HEK293 (cell line): ENCODE data around the gene MAP3K20.
"Not testable (repeated sequence)": the region's sequence is repeated elsewhere in the genome, so short reads cannot be mapped to it uniquely, and the experiment has no call there.

Source experiments
- CTCF ChIA-PET: fragments of 350-600 bp; formaldehyde crosslinking; extraction: SDS; loops from one replicate; lab custom pipeline; 2021; ENCODE audit warnings: antibody characterized with exemption; lab: Yijun Ruan, JAX
- POLR2A ChIA-PET: fragments of 300-600 bp; formaldehyde crosslinking; extraction: SDS; loops from one replicate; lab custom pipeline; 2020; ENCODE audit warnings: antibody characterized with exemption, inconsistent platforms; lab: Yijun Ruan, JAX
- H3K27ac ChIP-seq: fragments of 200-500 bp; sonication (Bioruptor generic); 2 replicates; pipeline ENCODE4 v1.5.1; 2014; ENCODE audit warnings: low read depth, low read length, control low read depth, inconsistent platforms; ENCODE audit errors: extremely low read depth
- H3K36me3 ChIP-seq, 2 experiments: fragments of 200-500 bp in 1 of 2; sonication (Bioruptor generic) in 1 of 2; 1 replicate in 1 of 2; 2 replicates in 1 of 2; pipeline ENCODE4 v1.5.1; 2014 to 2017; ENCODE audit warnings: inconsistent platforms in 2 of 2, low read length in 2 of 2; ENCODE audit not compliant: control insufficient read depth in 2 of 2, insufficient read depth in 1 of 2
- H3K4me1 ChIP-seq: fragments of 200-500 bp; sonication (Bioruptor generic); 2 replicates; pipeline ENCODE4 v1.5.1; 2014; ENCODE audit warnings: mild to moderate bottlenecking, low read length, inconsistent platforms; ENCODE audit not compliant: control insufficient read depth, insufficient read depth
- H3K4me3 ChIP-seq: 2 replicates; pipeline ENCODE4 v1.5.1; 2011; ENCODE audit warnings: low read depth, mild to moderate bottlenecking, control low read depth, low read length, moderate library complexity
- H3K9me3 ChIP-seq: fragments of 200-500 bp; sonication (Bioruptor generic); 2 replicates; pipeline ENCODE4 v1.5.1; 2014; ENCODE audit warnings: low read depth, low read length, inconsistent platforms; ENCODE audit not compliant: control insufficient read depth, insufficient read depth
- FEZF1 ChIP-seq: fragments of 450-650 bp; formaldehyde crosslinking; IDR thresholded peaks from 2 replicates; pipeline ENCODE4 v1.5.1; 2016; ENCODE audit warnings: missing biosample characterization, missing genetic modification characterization
- GLI2 ChIP-seq: fragments of 450-650 bp; formaldehyde crosslinking; IDR thresholded peaks from 2 replicates; pipeline ENCODE4; 2017; ENCODE audit warnings: missing biosample characterization, missing genetic modification characterization, low read depth, borderline replicate concordance
- HOXA7 ChIP-seq: sonication (generic); formaldehyde crosslinking; IDR thresholded peaks from 2 replicates; pipeline ENCODE4 v1.8.1; 2022; ENCODE audit warnings: missing genetic modification reagents, borderline replicate concordance
- HOXC10 ChIP-seq: sonication (generic); formaldehyde crosslinking; IDR thresholded peaks from 2 replicates; pipeline ENCODE4 v1.8.1; 2023; ENCODE audit warnings: mild to moderate bottlenecking, missing genetic modification reagents
- KLF16 ChIP-seq: fragments of 450-650 bp; formaldehyde crosslinking; IDR thresholded peaks from 2 replicates; pipeline ENCODE4 v1.5.1; 2017; ENCODE audit warnings: missing biosample characterization, missing genetic modification characterization
- SALL2 ChIP-seq: fragments of 450-650 bp; formaldehyde crosslinking; IDR thresholded peaks from 2 replicates; pipeline ENCODE4 v1.5.0; 2017; ENCODE audit warnings: missing biosample characterization, mild to moderate bottlenecking, missing genetic modification characterization, borderline replicate concordance
- SETDB1 ChIP-seq: IDR thresholded peaks from one replicate; pipeline ENCODE4 v1.6.1; 2017; ENCODE audit warnings: mild to moderate bottlenecking, low read length, moderate library complexity, mixed read lengths; ENCODE audit not compliant: insufficient read length
- TRIM28 ChIP-seq: IDR thresholded peaks from 2 replicates; pipeline ENCODE4 v1.6.1; 2011; ENCODE audit warnings: low read length, control low read depth, borderline replicate concordance
- ZNF133 ChIP-seq: fragments of 450-650 bp; formaldehyde crosslinking; IDR thresholded peaks from 2 replicates; pipeline ENCODE4 v1.5.1; 2016; ENCODE audit warnings: missing biosample characterization, missing genetic modification characterization
- ZNF146 ChIP-seq: fragments of 450-650 bp; formaldehyde crosslinking; IDR thresholded peaks from 2 replicates; pipeline ENCODE4 v1.5.1; 2016; ENCODE audit warnings: missing biosample characterization, missing genetic modification characterization
- ZNF155 ChIP-seq: fragments of 450-650 bp; formaldehyde crosslinking; IDR thresholded peaks from 2 replicates; pipeline ENCODE4 v1.5.1; 2016; ENCODE audit warnings: missing biosample characterization, missing genetic modification characterization
- ZNF169 ChIP-seq: fragments of 450-650 bp; formaldehyde crosslinking; IDR thresholded peaks from 2 replicates; pipeline ENCODE4 v1.5.1; 2016; ENCODE audit warnings: missing biosample characterization, missing genetic modification characterization
- ZNF274 ChIP-seq, 2 experiments: fragments of 200-500 bp in 1 of 2; fragments of 450-650 bp in 1 of 2; sonication (Bioruptor generic) in 1 of 2; formaldehyde crosslinking in 1 of 2; IDR thresholded peaks; 2 replicates each; pipeline versions ENCODE4 v1.5.1 to v1.6.1; 2014 to 2016; ENCODE audit warnings: borderline replicate concordance in 1 of 2, inconsistent platforms in 1 of 2, low read length in 1 of 2, missing biosample characterization in 1 of 2, missing genetic modification characterization in 1 of 2
- ZNF341 ChIP-seq: fragments of 450-650 bp; formaldehyde crosslinking; IDR thresholded peaks from 2 replicates; pipeline ENCODE4; 2016; ENCODE audit warnings: low read depth, missing biosample characterization, missing genetic modification characterization
- ZNF580 ChIP-seq: fragments of 450-650 bp; formaldehyde crosslinking; IDR thresholded peaks from 2 replicates; pipeline ENCODE4 v1.5.1; 2016; ENCODE audit warnings: missing biosample characterization, missing genetic modification characterization
- ZNF629 ChIP-seq: fragments of 450-650 bp; formaldehyde crosslinking; IDR thresholded peaks from 2 replicates; pipeline ENCODE4 v1.5.1; 2017; ENCODE audit warnings: missing biosample characterization, missing genetic modification characterization
- ZNF776 ChIP-seq: fragments of 450-650 bp; formaldehyde crosslinking; IDR thresholded peaks from 2 replicates; pipeline ENCODE4 v1.5.0; 2017; ENCODE audit warnings: missing biosample characterization, missing genetic modification characterization, borderline replicate concordance
- ZNF777 ChIP-seq: fragments of 450-650 bp; formaldehyde crosslinking; IDR thresholded peaks from 2 replicates; pipeline ENCODE4 v1.5.1; 2017; ENCODE audit warnings: missing biosample characterization, missing genetic modification characterization, borderline replicate concordance
- ZNF792 ChIP-seq: fragments of 450-650 bp; formaldehyde crosslinking; IDR thresholded peaks from 2 replicates; pipeline ENCODE4 v1.5.1; 2016; ENCODE audit warnings: missing biosample characterization, missing genetic modification characterization
- TF ChIP-seq, protein P1 (sequence below): fragments of 450-650 bp; formaldehyde crosslinking; IDR thresholded peaks from 2 replicates; pipeline ENCODE4 v1.5.1; 2016; ENCODE audit warnings: missing biosample characterization, missing genetic modification characterization, borderline replicate concordance
- TF ChIP-seq, protein P2 (sequence below): fragments of 450-650 bp; formaldehyde crosslinking; IDR thresholded peaks from 2 replicates; pipeline ENCODE4 v1.5.1; 2017; ENCODE audit warnings: missing biosample characterization, missing genetic modification characterization
- TF ChIP-seq, protein P3 (sequence below): sonication (generic); formaldehyde crosslinking; IDR thresholded peaks from 2 replicates; pipeline ENCODE4 v1.8.1; 2022; ENCODE audit warnings: mild to moderate bottlenecking, moderate library complexity, missing genetic modification reagents

MAP3K20 gene

DNA sequence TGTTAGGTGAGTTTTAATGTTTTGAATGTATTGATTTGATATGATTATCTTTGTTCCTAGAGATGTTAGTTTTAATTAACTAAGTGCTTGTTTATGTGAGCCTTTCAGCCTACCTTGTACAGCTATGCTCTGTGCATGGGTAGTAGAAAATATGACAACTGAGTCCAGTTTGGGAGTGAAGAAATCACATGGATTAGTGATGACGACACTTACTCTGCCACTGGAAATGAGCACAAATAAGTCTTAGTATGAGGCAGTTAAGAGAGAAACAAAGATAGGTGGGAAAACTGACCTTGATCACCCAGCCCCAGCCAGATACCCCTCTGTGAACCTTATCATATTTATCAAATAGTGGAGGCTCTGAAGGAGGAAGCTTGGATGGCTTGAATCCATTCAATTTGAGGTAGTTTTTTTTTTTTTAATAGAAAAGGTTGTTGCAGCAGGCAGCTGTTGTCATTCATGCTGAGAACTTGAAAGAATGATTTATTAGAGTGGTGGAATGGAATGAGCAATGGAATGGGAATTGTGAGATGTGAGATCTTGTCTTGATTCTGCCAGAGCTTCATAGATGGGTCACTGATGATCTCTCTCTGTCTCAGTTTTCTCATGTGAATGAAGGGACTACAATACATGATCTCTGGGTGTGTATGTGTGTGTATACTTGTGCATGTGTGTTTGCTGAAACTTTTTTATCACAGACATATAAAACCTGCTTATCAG, 96.4 kb downstream of the MAP3K20 start:
- POLR2A ChIA-PET, result no interaction called here
- TF ChIP-seq ZNF274 (IDR thresholded peaks at IDR 0.05; ENCODE audit: low read length) (no peak), ZNF274 (tag by site-specific recombination; IDR thresholded peaks at IDR 0.05; ENCODE audit: borderline replicate concordance) (no peak), HOXA7 (CRISPR knock-in tag) (no peak), ZNF341 (tag by site-specific recombination) (no peak), ZNF792 (tag by site-specific recombination) (no peak), ZNF133 (no peak), FEZF1 (tag by site-specific recombination) (peak; percentile 60; the same call in 1 of the 2 replicates), KLF16 (tag by site-specific recombination) (no peak), HOXC10 (CRISPR knock-in tag) (no peak), ZNF155 (tag by site-specific recombination) (no peak), SALL2 (tag by site-specific recombination) (no peak), ZNF777 (tag by site-specific recombination) (no peak), ZNF169 (no peak)
- TF ChIP-seq, protein P1, sequence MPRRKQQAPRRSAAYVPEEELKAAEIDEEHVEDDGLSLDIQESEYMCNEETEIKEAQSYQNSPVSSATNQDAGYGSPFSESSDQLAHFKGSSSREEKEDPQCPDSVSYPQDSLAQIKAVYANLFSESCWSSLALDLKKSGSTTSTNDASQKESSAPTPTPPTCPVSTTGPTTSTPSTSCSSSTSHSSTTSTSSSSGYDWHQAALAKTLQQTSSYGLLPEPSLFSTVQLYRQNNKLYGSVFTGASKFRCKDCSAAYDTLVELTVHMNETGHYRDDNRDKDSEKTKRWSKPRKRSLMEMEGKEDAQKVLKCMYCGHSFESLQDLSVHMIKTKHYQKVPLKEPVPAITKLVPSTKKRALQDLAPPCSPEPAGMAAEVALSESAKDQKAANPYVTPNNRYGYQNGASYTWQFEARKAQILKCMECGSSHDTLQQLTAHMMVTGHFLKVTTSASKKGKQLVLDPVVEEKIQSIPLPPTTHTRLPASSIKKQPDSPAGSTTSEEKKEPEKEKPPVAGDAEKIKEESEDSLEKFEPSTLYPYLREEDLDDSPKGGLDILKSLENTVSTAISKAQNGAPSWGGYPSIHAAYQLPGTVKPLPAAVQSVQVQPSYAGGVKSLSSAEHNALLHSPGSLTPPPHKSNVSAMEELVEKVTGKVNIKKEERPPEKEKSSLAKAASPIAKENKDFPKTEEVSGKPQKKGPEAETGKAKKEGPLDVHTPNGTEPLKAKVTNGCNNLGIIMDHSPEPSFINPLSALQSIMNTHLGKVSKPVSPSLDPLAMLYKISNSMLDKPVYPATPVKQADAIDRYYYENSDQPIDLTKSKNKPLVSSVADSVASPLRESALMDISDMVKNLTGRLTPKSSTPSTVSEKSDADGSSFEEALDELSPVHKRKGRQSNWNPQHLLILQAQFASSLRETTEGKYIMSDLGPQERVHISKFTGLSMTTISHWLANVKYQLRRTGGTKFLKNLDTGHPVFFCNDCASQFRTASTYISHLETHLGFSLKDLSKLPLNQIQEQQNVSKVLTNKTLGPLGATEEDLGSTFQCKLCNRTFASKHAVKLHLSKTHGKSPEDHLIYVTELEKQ (tag by site-specific recombination), result 0 out of 2 replicates have a peak, but pooled peaks have one; percentile 23
- TF ChIP-seq, all 188 proteins: peak for 2
- CTCF ChIA-PET, result interaction anchor here (0.6 to 1.5 kb wide), 7 partner anchors 12 to 1078 kb away, joined by 3 to 7 read pairs (median 4); no protein-coding TSS in a partner anchor
- H3K36me3 ChIP-seq, result no peaks in the 10 kb centered on the region
- H3K9me3 ChIP-seq, result no peaks in the 10 kb centered on the region
- H3K4me3 ChIP-seq, result no peak overlapping the region
- peaks cover 10% of the 10 kb centered on the region; the same call in 1 of the 2 replicates for H3K4me1 ChIP-seq
- no peak overlapping the region for H3K27ac ChIP-seq

- H3K27ac ChIP-seq, H3K4me3 ChIP-seq, H3K4me1 ChIP-seq, CTCF ChIA-PET, H3K36me3 ChIP-seq, H3K9me3 ChIP-seq, POLR2A ChIA-PET: not testable (repeated sequence)
- TF ChIP-seq ZNF580 (tag by site-specific recombination), result peak; percentile 65; the same call in 1 of the 2 replicates
- TF ChIP-seq ZNF146, result peak; percentile 88
Observed at GRCh38 chr2:173174339-173174738, 98.7 kb downstream of the MAP3K20 start.

GRCh38 chr2:173175222-173175621, 99.6 kb downstream of the MAP3K20 start:
- no peaks in the 10 kb centered on the region for H3K9me3 ChIP-seq
- no peaks in the 10 kb centered on the region for H3K36me3 ChIP-seq
- no peak overlapping the region for H3K4me3 ChIP-seq
- POLR2A ChIA-PET, result no interaction called here
- peaks cover 8% of the 10 kb centered on the region; the same call in 1 of the 2 replicates for H3K4me1 ChIP-seq
- CTCF ChIA-PET, result interaction anchor here (0.5 kb wide), 1 partner anchor 35 kb away, joined by 3 read pairs; no protein-coding TSS in a partner anchor
- TF ChIP-seq ZNF777 (tag by site-specific recombination), result no peak
- TF ChIP-seq GLI2 (tag by site-specific recombination), result no peak
- TF ChIP-seq TRIM28, result peak; percentile 17; the same call in 1 of the 2 replicates
- 0 out of 2 replicates have a peak, but pooled peaks have one; percentile 13 for TF ChIP-seq ZNF629 (tag by site-specific recombination)
- peak; percentile 71 for TF ChIP-seq SETDB1
- TF ChIP-seq, protein P2, sequence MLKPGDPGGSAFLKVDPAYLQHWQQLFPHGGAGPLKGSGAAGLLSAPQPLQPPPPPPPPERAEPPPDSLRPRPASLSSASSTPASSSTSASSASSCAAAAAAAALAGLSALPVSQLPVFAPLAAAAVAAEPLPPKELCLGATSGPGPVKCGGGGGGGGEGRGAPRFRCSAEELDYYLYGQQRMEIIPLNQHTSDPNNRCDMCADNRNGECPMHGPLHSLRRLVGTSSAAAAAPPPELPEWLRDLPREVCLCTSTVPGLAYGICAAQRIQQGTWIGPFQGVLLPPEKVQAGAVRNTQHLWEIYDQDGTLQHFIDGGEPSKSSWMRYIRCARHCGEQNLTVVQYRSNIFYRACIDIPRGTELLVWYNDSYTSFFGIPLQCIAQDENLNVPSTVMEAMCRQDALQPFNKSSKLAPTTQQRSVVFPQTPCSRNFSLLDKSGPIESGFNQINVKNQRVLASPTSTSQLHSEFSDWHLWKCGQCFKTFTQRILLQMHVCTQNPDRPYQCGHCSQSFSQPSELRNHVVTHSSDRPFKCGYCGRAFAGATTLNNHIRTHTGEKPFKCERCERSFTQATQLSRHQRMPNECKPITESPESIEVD (tag by site-specific recombination), result peak; percentile 24; the same call in 1 of the 2 replicates
- TF ChIP-seq ZNF776 (tag by site-specific recombination), result no peak
- TF ChIP-seq, protein P3, sequence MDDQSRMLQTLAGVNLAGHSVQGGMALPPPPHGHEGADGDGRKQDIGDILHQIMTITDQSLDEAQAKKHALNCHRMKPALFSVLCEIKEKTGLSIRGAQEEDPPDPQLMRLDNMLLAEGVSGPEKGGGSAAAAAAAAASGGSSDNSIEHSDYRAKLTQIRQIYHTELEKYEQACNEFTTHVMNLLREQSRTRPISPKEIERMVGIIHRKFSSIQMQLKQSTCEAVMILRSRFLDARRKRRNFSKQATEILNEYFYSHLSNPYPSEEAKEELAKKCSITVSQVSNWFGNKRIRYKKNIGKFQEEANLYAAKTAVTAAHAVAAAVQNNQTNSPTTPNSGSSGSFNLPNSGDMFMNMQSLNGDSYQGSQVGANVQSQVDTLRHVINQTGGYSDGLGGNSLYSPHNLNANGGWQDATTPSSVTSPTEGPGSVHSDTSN (CRISPR knock-in tag), result no peak
- TF ChIP-seq ZNF169, result no peak
- TF ChIP-seq, all 188 proteins: peak for 4
- no peak overlapping the region for H3K27ac ChIP-seq
